Activated CD8-positive, alpha-beta T cell treated with anti-CD3 and anti-CD28 coated beads for 36 hours (primary cell): ENCODE results near the gene OR5A1. TPM values are rescaled to one million over a fixed set of nuclear protein-coding genes. Genes with fewer than 3 reads are reported as not detected.

Experiments used
- ATAC-seq: fragments of 200-7000 bp; cut with Tn5 transposase; one replicate; pipeline ENCODE4 v1.10.0; 2021; ENCODE audit warnings: mild to moderate bottlenecking, moderate library complexity
- CTCF ChIA-PET: fragments of 350-600 bp; sonication (Branson Sonifier 250); formaldehyde crosslinking; loops from one replicate; lab custom pipeline; 2021; ENCODE audit warnings: antibody characterized with exemption; lab: Charles Lee
- POLR2A ChIA-PET: fragments of 350-600 bp; sonication (Branson Sonifier 250); formaldehyde crosslinking; loops from one replicate; lab custom pipeline; 2021; ENCODE audit warnings: antibody characterized with exemption; lab: Charles Lee
- DNase-seq: peaks from one replicate; pipeline ENCODE4 v3.0.0-alpha.2; 2020
- H3K27ac Mint-ChIP-seq: one replicate; pipeline ENCODE4 v1.8.0; 2021; ENCODE audit warnings: mild to moderate bottlenecking, mixed read lengths
- H3K27me3 Mint-ChIP-seq: one replicate; pipeline ENCODE4 v1.8.0; 2021; ENCODE audit warnings: mixed read lengths
- H3K36me3 Mint-ChIP-seq: one replicate; pipeline ENCODE4 v1.8.0; 2021; ENCODE audit warnings: low read depth, mixed read lengths
- H3K4me1 Mint-ChIP-seq: one replicate; pipeline ENCODE4 v1.8.0; 2021; ENCODE audit warnings: low read depth, mixed read lengths
- H3K4me3 Mint-ChIP-seq: one replicate; pipeline ENCODE4 v1.8.0; 2021; ENCODE audit warnings: mild to moderate bottlenecking, moderate library complexity, mixed read lengths
- H3K9me3 Mint-ChIP-seq: one replicate; pipeline ENCODE4 v1.8.0; 2021; ENCODE audit warnings: mixed read lengths
- intact Hi-C: fragments of 100-400 bp; cut with micrococcal nuclease; formaldehyde crosslinking; loops from one replicate; pipeline ENCODE4 v1.10.0; 2022
- total RNA-seq, 2 experiments: library from RNA; stranded (reverse); gene quantifications; one replicate each; pipeline ENCODE4 v1.2.3, GENCODE V29; 2021
- TF ChIP-seq, protein P1 (sequence below): fragments of 200-600 bp; IDR thresholded peaks from one replicate; pipeline ENCODE4 v1.8.0; 2022; ENCODE audit warnings: antibody characterized with exemption, mild to moderate bottlenecking

The OR5A1 gene
- not detected for total RNA-seq

DNA sequence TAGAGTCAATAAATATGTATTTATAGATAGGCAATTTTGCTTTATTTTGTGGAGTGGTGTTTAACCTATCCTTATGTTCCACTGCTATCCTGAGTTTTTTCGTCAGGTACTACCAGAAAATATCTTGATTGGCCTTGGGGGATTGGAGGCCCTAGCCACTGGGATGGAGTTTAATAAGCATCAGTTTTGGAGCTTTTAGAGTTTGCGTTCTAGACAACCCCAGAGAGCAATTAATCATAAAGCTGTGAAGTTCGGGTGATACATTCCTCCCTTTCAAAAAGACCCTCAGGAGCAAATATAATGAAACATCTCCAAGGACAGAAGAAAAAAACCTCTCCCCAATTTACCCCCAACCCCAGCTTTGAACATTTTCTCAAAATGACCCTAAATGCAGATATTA, at the start of gene OR5A1:
OR5A1 (plus strand) TSS at position 301 of the 400 bp plus-strand sequence. CDS start 6,700 bp downstream, outside the sequence.
- Mint-ChIP-seq H3K36me3 (no peaks in the 10 kb centered on the region), H3K4me3 (no peak within 1 kb of the TSS), H3K9me3 (no peaks in the 10 kb centered on the region), H3K27me3 (peaks cover 5% of the 10 kb centered on the region), H3K27ac (no peak within 1 kb of the TSS), H3K4me1 (no peaks in the 10 kb centered on the region)
- ChIA-PET POLR2A (no interaction called here), CTCF (interaction anchor here (1.0 to 1.1 kb wide), 2 partner anchors 265 to 300 kb away, joined by 3 to 4 read pairs; partner anchors contain the start of gene DTX4)
- TF ChIP-seq, protein P1, sequence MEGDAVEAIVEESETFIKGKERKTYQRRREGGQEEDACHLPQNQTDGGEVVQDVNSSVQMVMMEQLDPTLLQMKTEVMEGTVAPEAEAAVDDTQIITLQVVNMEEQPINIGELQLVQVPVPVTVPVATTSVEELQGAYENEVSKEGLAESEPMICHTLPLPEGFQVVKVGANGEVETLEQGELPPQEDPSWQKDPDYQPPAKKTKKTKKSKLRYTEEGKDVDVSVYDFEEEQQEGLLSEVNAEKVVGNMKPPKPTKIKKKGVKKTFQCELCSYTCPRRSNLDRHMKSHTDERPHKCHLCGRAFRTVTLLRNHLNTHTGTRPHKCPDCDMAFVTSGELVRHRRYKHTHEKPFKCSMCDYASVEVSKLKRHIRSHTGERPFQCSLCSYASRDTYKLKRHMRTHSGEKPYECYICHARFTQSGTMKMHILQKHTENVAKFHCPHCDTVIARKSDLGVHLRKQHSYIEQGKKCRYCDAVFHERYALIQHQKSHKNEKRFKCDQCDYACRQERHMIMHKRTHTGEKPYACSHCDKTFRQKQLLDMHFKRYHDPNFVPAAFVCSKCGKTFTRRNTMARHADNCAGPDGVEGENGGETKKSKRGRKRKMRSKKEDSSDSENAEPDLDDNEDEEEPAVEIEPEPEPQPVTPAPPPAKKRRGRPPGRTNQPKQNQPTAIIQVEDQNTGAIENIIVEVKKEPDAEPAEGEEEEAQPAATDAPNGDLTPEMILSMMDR, result no peak
- DNase-seq (no peak), ATAC-seq (no peak)
- intact Hi-C loops, result loop anchor here (5.0 kb wide), 1 partner anchor 279 kb away; no protein-coding TSS in a partner anchor

DNA sequence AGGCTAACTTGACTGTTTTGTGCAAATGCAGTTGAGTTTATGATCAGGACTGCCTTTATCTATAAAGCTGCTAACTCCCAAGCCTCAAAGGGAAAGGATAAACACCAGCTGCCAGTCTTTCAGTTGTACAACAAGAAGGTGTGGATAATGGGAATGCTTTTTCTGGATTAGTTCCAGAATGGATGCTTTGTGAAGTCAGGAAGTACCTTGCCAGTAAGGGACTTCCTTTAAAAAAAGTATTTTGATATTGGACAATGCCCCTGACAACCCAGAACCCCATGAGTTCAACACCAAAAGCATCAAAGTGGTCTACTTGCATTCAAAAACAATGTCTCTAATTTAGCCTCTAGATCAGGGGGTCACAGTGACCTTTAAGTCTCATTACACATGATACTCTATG, 42.1 kb upstream of the OR5A1 start:
- TF ChIP-seq, protein P1, result no peak
- intact Hi-C loops, result no loop called here
- Mint-ChIP-seq H3K36me3 (no peaks in the 10 kb centered on the region), H3K4me3 (no peak overlapping the region), H3K9me3 (no peaks in the 10 kb centered on the region), H3K27ac (no peak overlapping the region), H3K27me3 (peaks cover 2% of the 10 kb centered on the region), H3K4me1 (no peaks in the 10 kb centered on the region)
- DNase-seq, result no peak
- ATAC-seq, result no peak
- POLR2A ChIA-PET, result no interaction called here
- CTCF ChIA-PET, result interaction anchor here (1.2 kb wide), 1 partner anchor 35 kb away, joined by 3 read pairs; no protein-coding TSS in a partner anchor

DNA sequence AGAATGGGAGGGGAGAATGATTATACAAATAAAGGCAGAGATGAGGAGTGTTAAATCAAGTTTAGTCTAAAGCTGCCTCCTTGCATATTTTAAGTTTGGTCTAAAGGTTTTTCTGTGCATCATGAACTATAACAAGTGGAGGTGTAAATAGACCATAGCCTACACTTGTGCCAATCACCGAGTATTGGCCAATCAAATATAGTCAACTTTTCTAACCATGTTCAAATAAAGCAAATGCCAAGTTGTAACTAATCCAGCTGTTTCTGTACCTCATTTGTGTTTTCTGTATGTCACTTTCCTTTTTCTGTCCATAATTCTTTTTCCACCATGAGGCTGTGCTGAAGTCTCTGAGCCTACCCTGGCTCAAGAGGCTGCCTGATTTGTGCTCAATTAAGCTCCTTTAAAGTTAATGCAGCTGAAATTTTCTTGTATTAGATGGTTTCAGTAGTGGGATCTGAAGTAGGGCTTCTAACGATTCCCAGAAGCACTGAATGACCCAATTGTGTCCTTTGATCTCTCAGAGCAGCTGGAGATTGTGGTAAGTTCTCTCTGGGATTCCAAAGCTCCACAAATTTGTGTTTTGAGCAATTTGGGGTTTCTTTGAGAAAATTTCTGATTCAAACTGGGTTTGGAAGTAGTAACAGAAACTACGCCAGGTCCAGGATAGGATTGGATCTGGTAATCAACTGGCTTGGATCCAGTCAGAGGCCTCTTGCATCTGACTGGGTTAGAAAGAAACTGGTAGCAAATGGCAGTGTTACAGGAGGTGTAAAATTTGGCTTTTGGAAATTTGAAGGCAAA, 35.6 kb upstream of the OR5A1 start:
- DNase-seq, result no peak
- no peak for ATAC-seq
- TF ChIP-seq, protein P1, result no peak
- Mint-ChIP-seq H3K4me1 (no peaks in the 10 kb centered on the region), H3K9me3 (peaks cover 9% of the 10 kb centered on the region), H3K36me3 (no peaks in the 10 kb centered on the region), H3K27me3 (no peaks in the 10 kb centered on the region), H3K4me3 (no peak overlapping the region), H3K27ac (no peak overlapping the region)
- ChIA-PET CTCF (interaction anchor here (2.1 kb wide), 1 partner anchor 29 kb away, joined by 7 read pairs; no protein-coding TSS in a partner anchor), POLR2A (no interaction called here)
- intact Hi-C loops, result no loop called here

DNA sequence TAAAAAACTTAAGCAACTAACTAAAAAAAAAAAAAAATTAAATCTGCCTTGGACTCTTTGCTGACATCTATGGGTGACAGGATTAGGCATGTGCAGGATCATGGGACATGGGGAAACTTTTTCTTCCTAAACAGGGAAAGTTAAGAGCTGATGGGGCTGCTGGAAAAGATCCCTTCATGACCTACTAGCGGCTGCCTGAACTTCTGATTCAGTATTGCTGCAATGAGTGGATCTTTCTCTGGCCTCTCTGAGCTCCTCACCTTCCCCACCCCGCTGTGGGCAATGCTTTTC, 35.1 kb upstream of the OR5A1 start:
- peaks cover 9% of the 10 kb centered on the region for H3K9me3 Mint-ChIP-seq
- peaks cover 3% of the 10 kb centered on the region for H3K27me3 Mint-ChIP-seq
- no peak overlapping the region for H3K4me3 Mint-ChIP-seq
- no peaks in the 10 kb centered on the region for H3K36me3 Mint-ChIP-seq
- no peaks in the 10 kb centered on the region for H3K4me1 Mint-ChIP-seq
- ATAC-seq, result no peak
- ChIA-PET CTCF (interaction anchor here (2.1 kb wide), 1 partner anchor 28 kb away, joined by 7 read pairs; no protein-coding TSS in a partner anchor), POLR2A (no interaction called here)
- intact Hi-C loops, result no loop called here
- TF ChIP-seq, protein P1, result no peak
- DNase-seq, result no peak
- no peak overlapping the region for H3K27ac Mint-ChIP-seq

DNA sequence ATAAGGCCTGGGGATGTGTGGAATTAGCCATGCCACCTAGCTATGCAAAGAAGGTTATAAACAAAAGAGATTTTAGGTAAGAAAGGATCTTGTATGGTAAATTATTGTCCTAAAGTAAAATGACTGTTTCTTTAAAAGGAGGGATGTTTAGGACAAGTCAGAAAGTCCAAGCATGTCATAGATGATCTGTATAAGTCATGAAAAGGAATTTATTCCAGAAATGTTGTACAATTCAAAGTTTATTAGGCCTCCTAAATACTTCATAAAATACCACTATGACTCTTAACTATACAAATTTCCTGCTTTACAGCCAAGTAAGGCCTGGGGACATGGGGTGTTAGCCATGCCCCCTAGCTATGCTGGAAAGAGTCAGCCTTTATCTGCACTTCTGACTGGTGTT, 32.7 kb upstream of the OR5A1 start:
- ChIA-PET POLR2A (no interaction called here), CTCF (no interaction called here)

More for the DNA sequence above, 32.7 kb upstream of the OR5A1 start:
- no peaks in the 10 kb centered on the region for H3K4me1 Mint-ChIP-seq
- intact Hi-C loops, result no loop called here
- peaks cover 13% of the 10 kb centered on the region for H3K9me3 Mint-ChIP-seq
- no peak for ATAC-seq
- H3K27ac Mint-ChIP-seq, result no peak overlapping the region
- DNase-seq, result no peak
- H3K27me3 Mint-ChIP-seq, result peaks cover 3% of the 10 kb centered on the region
- TF ChIP-seq, protein P1, result no peak
- H3K4me3 Mint-ChIP-seq, result no peak overlapping the region
- H3K36me3 Mint-ChIP-seq, result no peaks in the 10 kb centered on the region
